HL-60 (cell line): Measurements from ENCODE around the gene SLC22A4.

Experiments
- DNase-seq, 2 experiments: peaks; one replicate each; pipeline ENCODE4 v3.0.0-alpha.2; 2010 to 2020; ENCODE audit warnings: low read depth in 1 of 2, low spot score in 1 of 2
- H3K27ac ChIP-seq: fragments of 250-450 bp; sonication (Bioruptor Pico); replicated peaks from 2 replicates; pipeline ENCODE4 v1.5.1; 2020; ENCODE audit warnings: mild to moderate bottlenecking, moderate library complexity
- H3K27me3 ChIP-seq: fragments of 250-450 bp; sonication (Bioruptor Pico); 2 replicates; pipeline ENCODE4 v1.5.1; 2021; ENCODE audit warnings: mild to moderate bottlenecking, moderate library complexity; ENCODE audit not compliant: insufficient read depth, poor library complexity, severe bottlenecking
- H3K4me3 ChIP-seq: replicated peaks from 2 replicates; pipeline ENCODE4 v1.5.1; 2011; ENCODE audit warnings: mild to moderate bottlenecking, control low read depth, low read length; ENCODE audit not compliant: insufficient read depth
- CTCF ChIP-seq: IDR thresholded peaks from one replicate; pipeline ENCODE4 v1.5.1; 2011; ENCODE audit warnings: low read length, control low read depth, inconsistent platforms; ENCODE audit not compliant: insufficient read depth
- GABPA ChIP-seq: IDR thresholded peaks from 2 replicates; pipeline ENCODE4 v1.6.1; 2012; ENCODE audit warnings: low read depth
- POLR2AphosphoS5 ChIP-seq: IDR thresholded peaks from 2 replicates; pipeline ENCODE4 v1.6.1; 2012; ENCODE audit warnings: low read depth
- REST ChIP-seq: IDR thresholded peaks from 2 replicates; pipeline ENCODE4 v1.6.1; 2012; ENCODE audit warnings: low read depth; ENCODE audit not compliant: insufficient replicate concordance
- SPI1 ChIP-seq: IDR thresholded peaks from 2 replicates; pipeline ENCODE4 v1.6.1; 2012; ENCODE audit warnings: low read depth, mild to moderate bottlenecking, borderline replicate concordance

The SLC22A4 gene

GRCh38 chr5:132362086-132362485 lies 67.9 kb downstream of the SLC22A4 start:
- TF ChIP-seq REST (no peak), GABPA (no peak), SPI1 (no peak), CTCF (no peak), POLR2AphosphoS5 (no peak)
- H3K27ac ChIP-seq: no peak overlapping the region
- no peaks in the 10 kb centered on the region for H3K27me3 ChIP-seq
- no peak overlapping the region for H3K4me3 ChIP-seq
- DNase-seq: no peak

GRCh38 chr5:132363431-132364112 lies 69.4 kb downstream of the SLC22A4 start:
- no peak overlapping the region for H3K27ac ChIP-seq

More at GRCh38 chr5:132363431-132364112, 69.4 kb downstream of the SLC22A4 start:
- H3K4me3 ChIP-seq: no peak overlapping the region
- no peak for TF ChIP-seq SPI1
- no peak for TF ChIP-seq REST
- TF ChIP-seq POLR2AphosphoS5: no peak
- TF ChIP-seq CTCF: no peak
- TF ChIP-seq GABPA: no peak
- no peaks in the 10 kb centered on the region for H3K27me3 ChIP-seq
- DNase-seq: no peak
